ENCODE results near the gene ST6GAL1.
"Not testable (repeated sequence)": the region's sequence is repeated elsewhere in the genome, so short reads cannot be mapped to it uniquely, and the experiment has no call there.

The ST6GAL1 gene

DNA sequence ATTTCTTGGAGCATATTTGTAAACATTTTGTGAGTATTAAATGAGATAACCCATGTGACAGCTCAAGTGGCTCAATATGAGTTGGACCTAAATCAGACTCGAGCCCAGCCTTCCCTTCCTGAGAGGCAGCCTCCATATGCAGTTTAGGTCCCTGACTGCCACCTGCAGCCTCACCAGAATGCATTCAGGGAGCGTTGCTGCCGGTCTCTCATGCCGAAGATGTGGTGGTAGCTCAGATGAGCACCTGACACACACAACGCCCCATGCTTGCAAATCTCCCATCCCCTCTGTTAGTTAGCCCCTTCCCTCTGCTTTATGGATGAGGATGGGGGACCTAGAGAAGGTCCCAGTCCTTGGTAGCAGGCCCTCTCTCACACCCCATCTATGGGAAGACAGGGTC lies 9.2 kb downstream of the ST6GAL1 start:
- in situ Hi-C loops (cut with HindIII; ENCODE audit: low sequenced_read_pairs), result no loop called here

DNA sequence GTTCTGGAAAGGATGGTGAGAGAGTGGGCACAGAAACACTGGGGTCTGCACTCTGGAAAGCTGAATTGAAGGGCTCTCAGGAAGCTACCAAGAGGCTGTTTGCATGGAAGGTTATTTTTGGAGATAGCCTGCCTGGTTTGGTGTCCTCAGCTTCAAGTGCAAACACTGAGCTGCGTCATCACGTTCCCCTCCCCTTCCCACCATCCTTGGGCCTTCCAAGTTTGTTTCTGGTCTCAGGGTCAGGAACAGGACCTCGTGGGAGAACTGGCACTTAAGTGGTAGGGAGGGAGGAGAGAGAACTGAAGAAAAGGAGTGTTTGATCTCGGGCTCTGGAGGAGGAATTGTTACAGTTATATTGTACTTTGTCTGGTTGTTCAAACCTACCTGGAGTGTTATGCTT lies 10.6 kb downstream of the ST6GAL1 start:
- in situ Hi-C loops (cut with HindIII; ENCODE audit: low sequenced_read_pairs), result no loop called here

DNA sequence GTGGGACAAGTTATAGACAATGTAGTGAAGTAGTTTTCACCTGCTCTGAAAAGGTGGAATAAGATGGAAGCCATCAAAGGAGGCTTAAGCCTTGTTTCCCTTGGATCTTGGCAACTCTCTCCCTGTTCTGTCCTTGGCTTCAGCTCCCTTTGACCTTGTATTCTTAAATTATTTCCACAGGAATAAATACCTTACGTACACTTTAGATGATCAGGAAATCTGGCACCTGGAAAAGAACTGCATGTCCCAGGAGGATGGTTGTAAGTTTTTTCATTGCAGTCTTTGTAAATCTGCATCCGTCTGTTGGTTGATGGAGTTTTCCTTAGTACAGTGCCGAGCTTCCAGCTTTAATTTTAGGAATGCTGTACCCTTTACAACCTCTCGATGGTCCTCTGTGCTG lies 11.8 kb downstream of the ST6GAL1 start:
- in situ Hi-C loops (cut with HindIII; ENCODE audit: low sequenced_read_pairs), result no loop called here

DNA sequence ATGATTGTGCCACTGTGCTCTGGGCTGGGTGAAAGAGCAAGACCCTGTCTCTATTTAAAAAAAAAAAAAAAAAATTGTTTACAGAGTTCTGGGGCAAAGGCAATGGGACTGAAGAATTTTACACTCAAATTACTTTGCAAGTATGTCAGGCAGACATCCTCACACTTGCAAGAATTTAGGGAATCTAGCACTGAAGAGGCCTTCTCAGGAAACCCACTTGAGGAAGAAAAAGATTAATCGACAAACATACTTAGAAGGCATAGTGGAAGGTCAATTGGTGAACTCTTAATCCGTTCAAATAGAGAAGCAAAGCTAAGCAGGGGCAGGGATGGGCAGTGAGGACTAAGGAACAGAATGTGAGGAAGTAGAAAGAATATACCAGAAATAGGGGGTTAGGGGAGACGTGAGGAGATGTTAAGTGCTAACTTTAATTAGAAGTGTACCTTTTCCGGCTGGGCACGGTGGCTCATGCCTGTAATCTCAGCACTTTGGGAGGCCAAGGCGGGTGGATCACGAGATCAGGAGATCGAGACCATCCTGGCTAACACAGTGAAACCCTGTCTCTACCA lies 15.0 kb downstream of the ST6GAL1 start:
- in situ Hi-C loops (cut with HindIII; ENCODE audit: low sequenced_read_pairs), result no loop called here

DNA sequence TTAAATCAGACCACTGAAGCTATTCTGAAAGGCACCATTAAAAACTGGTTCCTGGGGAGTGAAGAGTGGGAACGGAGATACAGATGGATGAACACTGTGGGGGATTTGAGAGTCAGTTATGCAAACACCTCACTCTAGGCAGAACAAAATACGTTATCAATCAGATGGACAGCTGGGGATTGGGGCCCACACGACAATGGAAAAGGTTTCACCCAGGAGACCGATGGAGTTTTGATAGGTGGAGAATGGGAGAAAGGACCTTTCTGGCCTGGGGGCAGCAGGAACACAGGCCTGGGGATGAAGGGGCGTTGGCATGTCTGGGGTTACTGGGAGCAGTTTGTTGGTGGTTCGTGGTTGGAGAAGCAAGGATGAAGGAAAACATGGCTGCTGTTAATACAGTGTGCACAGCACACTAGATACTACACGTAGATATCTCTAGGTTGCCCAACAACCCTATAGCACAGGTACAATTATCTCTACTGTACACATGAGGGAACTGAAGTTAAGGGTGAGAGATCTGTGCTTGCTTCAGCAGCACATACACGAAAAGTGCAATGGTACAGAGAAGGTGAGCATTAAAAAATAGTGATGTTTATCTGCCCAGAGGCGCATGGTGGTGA lies 16.5 kb downstream of the ST6GAL1 start:
- in situ Hi-C loops (cut with HindIII; ENCODE audit: low sequenced_read_pairs), result no loop called here

DNA sequence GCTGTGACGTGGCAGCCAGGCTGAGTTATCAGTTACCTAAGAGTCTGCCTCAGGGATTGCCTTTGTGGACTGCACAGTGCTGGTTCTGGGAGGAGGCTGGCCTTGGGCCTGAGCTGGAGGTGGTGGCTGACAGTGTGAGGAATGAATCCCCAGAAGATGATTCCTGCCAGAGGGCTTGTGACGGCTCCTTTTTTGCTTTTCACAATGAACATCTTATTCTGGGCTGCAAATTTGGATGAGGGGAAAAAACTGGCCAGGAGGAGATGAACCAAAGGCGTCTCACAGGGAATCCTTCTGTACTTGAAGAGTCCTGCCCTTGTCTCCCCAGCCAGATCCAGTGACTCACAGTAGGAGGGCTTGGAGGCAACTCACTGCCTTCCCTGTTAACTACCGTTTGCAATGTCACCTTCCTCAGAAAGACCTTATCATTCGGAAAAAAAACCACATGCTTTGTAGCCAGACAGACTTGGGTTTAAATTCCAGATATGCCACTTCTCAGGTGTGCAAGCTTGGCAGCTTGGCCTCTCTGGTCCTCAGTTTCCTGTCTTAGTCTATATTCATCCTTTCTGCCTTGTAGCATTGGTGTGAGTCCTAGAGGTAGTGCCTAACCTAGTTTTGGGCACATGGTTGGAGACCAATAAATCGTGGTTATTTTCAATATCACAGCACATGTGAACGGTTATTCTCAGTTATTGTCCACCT lies 19.1 kb downstream of the ST6GAL1 start:
- in situ Hi-C loops (cut with HindIII; ENCODE audit: low sequenced_read_pairs), result no loop called here

DNA sequence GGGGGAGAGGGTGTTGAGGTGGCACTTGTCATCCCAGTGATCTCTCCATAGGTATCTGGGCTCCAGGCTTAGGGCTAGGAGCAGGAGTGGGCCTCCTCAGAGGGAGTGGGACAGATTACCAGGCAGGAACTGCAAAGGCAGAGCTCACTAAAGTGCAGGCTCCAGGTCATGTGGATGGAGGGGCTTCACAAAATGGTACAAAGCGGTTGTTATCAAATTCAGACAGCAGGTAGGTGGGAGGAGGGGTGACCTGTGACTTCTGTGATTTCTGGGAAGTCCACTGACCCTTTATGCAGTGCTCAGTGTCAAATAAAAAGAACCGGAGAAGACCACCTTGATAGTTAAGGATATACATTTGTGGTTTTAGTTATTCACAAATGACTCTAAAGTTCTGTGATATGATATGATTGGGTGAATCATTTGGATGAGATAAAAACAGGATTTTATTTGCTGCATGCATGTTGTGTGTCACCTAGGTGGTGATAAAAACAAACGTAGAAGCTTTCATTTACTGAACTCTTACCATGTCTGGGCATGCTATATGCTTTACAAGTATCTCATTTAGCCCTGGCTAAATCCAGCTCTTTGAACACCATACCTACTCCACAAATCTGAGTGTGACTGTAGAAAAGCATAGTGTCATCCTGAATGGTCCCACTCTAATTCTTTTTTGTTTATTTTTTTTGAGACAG lies 20.2 kb downstream of the ST6GAL1 start:
- in situ Hi-C loops (cut with HindIII; ENCODE audit: low sequenced_read_pairs), result no loop called here

DNA sequence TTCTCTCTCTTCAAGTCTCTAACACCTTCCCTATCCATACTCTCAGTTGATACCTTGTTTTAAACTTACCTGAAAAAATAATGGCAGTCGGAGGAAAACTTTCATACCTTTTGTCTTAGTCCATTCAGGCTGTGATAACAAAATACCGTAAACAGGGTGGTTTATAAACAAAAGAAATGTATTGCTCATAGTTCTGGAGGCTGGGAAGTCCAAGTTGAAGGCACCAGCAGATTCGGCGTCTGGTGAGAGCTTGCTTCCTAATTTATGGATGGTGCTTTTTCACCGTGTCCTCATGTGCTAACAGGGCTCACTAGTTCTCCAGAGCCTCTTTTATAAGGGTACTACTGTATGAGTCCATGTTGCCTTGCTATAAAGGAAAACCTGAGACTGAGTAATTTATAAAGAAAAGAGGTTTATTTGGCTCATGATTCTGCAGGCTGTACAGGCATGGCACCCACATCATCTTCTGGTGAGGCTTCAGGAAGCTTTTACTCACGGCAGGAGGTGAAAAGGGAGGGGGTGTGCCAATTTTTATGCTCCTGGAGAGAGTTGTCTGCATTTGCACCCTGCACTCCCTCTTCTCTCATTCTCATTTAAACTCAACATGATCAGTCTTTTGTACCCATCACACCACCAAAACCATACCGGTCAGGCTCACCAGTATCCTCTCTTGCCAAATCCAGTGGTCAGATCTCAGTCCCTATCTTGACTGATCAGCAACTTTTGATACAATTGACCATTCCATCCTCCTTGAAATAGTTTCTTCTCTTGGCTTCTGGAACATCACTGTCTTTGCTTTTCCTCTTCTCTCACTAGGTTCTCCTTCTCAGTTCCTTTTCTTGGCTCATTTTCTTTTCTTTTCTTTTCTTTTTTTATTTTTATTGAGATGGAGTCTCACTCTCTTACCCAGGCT lies 21.6 kb downstream of the ST6GAL1 start:
- in situ Hi-C loops (cut with HindIII; ENCODE audit: low sequenced_read_pairs), result no loop called here

DNA sequence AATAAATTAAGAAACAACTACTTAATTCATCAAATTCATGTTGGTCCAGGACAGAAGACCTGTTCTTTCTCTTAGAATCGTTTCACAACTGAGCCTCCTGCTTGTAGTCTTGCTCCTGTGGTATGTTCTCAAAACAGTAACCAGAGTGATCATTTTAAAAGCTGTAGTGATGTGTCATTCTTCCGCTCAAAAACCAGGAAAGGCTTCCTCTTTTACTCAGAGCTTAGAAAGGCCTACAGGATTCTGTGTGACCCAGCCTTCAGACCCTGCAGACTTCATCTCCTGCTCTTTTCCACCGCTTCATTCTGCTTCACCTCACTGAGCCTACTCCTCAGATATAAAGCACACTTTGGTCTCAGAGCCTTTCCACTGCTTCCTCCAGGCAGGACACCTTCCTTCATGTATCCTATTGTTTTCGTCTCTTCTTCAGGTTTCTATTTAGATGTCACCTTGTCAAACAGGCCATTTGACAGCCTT lies 22.7 kb downstream of the ST6GAL1 start:
- in situ Hi-C loops (cut with HindIII; ENCODE audit: low sequenced_read_pairs), result no loop called here

DNA sequence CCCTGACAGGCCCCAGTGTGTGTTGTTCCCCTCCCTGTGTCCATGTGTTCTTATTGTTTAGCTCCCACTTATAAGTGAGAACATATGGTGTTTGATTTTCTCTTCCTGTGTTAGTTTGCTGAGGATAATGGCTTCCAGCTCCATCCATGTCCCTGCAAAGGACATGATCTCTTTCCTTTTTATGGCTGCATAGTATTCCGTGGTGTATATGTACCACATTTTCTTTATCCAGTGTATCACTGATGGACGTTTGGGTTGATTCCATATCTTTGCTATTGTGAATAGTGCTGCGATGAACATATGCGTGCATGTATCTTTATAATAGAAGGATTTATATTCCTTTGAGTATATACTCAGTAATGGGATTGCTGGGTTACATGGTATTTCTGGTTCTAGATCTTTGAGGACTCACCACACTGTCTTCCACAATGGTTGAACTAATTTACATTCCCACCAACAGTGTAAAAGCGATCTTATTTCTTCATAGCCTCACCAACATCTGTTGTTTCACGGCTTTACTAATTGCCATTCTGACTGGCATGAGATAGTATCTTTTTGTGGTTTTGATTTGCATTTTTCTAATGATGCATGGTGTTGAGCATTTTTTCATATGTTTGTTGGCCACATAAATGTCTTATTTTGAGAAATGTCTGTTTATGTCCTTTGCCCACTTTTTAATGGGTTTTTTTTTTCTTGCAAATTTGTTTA lies 23.8 kb downstream of the ST6GAL1 start:
- in situ Hi-C loops (cut with HindIII; ENCODE audit: low sequenced_read_pairs), result not testable (repeated sequence)

DNA sequence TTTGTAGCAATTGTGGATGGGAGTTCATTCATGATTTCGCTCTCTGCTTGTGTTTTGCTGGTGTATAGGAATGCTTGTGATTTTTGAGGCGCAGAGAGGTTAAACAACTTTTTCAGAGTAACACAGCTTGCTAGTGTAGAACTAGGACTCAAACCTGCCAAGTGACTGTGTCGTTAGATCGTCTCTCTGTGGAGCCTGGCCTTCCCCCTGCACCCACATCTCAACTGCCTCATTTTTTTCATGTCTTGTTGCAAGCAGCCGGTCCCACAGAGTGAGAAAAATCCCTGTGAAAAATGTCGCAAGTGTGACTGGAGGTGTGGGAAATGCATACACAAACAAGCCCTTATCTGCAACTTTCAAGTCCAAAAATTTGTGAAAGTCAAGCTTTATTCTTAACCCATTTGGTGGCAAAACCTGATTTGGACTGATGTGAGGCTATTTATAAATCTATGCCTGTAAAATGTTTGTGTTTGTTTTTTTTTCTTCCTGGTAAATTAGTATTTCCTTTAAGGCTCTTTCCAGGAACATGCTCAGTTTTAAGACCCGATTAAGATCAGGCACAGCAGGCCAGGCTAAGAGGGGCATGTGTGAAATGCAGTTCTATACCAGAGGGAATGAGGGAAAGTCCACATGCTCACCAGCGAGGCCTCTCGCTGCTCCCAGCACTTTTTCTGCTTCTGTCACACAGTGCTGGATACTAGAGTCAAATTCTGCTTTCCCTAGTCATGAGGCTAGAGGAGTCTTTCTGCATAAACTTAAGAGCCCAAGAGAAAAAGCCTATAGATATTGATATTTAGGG lies 25.8 kb downstream of the ST6GAL1 start:
- in situ Hi-C loops (cut with HindIII; ENCODE audit: low sequenced_read_pairs), result no loop called here

DNA sequence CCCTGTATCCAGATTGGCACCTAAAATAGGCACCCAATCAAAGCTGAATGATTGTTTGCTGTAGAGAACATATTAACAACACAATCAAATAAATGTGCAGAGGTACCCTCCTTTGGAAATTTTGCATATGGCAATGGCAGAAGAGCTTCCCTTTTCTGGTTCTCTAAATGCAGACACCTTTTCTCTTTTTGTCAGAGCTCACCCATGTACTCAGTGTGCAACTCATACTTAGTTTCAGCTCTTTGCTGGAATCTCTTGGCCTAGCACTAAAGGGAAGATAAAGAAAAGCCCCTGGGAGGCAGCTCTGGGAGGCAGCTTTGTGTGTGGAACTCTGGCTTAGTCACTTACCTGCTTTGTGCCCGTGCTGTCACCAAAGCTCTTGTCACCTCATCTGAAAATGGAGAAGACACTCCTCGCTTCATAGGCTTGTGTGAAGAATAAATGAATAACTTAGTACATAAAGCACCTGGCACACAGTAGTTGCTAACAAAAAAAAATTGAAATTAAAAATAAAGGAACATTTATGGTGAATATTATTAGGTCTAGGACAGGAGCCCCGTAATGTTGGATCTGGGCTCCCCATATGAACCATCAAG lies 28.8 kb downstream of the ST6GAL1 start:
- in situ Hi-C loops (cut with HindIII; ENCODE audit: low sequenced_read_pairs), result no loop called here

DNA sequence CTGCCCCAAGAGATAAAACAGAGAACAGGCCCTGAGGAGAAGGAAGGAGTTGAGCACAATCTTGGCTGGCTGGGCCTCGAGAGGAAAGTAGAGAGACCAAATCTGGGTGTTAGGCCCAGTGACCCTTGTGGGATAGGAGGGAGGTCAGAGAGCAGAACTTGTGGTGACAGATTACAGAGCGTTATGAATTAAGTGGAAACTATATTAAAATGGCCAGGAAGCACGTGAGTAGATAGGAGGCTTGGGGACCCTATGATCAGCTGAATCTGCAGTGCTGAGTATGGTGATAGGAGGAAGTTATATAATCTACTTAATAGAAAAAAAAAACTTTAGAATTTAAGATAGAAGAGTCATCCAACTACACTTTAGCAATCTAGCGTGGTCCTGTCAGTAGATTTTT lies 30.0 kb downstream of the ST6GAL1 start:
- in situ Hi-C loops (cut with HindIII; ENCODE audit: low sequenced_read_pairs), result no loop called here

DNA sequence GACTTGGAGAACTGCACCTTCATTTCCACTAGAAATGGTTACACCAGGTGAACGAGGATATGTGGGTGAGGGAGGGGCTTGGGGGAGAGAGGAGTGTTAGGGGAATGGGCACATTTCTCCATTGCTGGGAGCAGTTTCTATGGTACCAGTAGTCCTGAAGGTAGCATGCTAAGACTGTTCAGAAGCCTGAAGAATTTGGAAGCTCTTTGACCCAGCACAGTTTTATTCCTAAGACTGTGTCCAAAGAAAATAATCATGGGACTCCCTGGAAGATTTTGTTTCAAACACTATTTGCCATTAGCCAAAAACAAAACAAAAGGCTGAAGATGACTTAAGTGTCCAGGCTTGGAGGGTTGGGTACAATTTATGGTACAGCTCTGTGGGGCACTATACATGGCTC lies 32.1 kb downstream of the ST6GAL1 start:
- in situ Hi-C loops (cut with HindIII; ENCODE audit: low sequenced_read_pairs), result no loop called here

DNA sequence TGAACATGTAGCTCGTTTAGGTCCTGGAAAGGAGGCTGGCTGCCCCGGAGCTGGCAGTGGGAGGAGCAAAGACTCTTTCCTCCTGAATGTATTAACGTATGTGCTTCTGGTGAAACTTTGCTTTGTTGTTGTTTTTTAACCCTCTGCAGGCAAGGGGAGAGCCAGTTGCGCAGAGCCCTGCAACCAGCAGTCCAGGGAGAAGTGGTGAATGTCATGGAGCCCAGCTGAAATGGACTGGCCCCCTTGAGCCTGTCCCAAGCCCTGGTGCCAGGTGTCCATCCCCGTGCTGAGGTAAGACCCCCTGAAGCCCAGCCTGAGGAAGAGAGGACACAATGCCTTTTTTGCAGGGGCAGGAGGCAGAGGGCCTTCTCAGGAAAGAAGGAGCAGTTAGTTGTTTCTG lies 33.3 kb downstream of the ST6GAL1 start:
- in situ Hi-C loops (cut with HindIII; ENCODE audit: low sequenced_read_pairs), result no loop called here

DNA sequence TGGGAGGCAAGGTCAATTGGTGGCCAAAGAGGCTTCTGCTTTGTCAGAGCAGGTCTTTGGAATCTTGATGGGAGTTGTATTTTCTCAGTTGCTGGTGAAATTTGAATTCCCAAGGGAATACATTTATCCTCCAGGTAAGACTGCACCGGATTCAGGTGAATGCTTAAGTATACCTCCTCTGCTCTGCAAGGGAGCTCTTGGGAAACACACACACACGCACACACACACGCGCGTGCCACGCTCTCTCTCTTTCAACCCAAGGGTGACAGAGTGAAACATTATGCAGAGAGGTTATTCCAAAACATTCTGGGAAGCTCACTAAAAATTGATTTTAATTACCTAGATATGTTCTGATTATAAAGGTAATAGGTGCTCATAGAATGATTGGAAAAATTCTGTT lies 33.7 kb downstream of the ST6GAL1 start:
- in situ Hi-C loops (cut with HindIII; ENCODE audit: low sequenced_read_pairs), result no loop called here

DNA sequence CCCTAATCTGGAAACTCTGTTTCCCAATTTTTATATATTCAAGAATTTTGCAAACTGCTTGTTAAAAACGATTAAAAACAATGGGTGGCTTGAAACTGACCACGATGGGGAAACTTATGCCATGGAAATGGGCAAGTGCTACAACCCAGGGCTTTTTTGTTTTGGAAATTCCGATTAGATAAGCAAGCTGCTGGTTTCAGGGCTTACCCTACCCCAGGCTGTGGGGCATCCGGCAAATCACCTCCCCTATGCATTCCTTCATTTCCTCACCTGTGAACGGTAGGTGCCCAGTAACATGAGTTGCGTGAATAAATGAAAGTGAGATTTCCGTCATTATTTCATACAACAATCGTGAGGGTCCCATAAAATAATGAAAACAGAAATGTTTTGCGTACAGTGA lies 34.3 kb downstream of the ST6GAL1 start:
- in situ Hi-C loops (cut with HindIII; ENCODE audit: low sequenced_read_pairs), result no loop called here

DNA sequence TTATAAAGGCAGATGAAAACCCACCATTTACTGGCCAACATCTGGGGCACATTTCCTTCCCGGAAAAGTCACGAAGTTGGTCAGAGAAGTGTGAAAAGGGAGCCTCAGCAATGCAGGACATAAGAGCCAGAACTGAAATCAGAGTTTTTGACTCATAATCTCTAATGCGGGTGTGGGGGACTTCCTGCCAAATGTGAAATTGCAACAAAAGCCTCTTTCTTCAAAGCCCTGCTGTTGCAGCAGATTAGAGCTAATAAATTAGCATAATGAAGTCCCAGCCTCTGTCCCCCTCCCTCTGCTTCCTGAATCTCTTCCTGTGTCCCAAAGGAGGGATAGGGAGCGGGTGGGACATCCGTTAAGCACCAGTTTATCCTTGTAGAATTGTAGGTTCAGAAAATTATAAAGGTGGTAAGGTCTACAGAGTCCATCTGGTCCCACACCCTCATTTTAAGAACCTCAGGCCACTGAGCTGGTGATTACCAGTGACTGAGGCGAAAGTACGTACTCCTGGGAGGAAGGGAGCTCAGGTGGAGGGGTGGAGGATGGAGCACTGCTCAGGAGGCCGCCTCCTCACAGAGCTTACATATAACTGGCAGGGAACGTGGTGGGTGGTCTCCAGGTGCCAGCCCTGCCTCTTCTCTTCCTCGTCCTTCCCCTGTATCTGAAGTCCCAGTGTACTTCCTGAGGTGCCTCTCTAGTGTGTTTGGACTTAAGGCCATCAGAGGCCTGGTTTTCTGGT lies 35.0 kb downstream of the ST6GAL1 start:
- in situ Hi-C loops (cut with HindIII; ENCODE audit: low sequenced_read_pairs), result no loop called here
